ENCODE results near the gene TYW1.
"Not testable (repeated sequence)": the region's sequence is repeated elsewhere in the genome, so short reads cannot be mapped to it uniquely, and the experiment has no call there.

- TF ChIP-seq EZH2 (IDR thresholded peaks at IDR 0.05; ENCODE audit: borderline replicate concordance) = not testable (repeated sequence)
- TF ChIP-seq, protein P1, sequence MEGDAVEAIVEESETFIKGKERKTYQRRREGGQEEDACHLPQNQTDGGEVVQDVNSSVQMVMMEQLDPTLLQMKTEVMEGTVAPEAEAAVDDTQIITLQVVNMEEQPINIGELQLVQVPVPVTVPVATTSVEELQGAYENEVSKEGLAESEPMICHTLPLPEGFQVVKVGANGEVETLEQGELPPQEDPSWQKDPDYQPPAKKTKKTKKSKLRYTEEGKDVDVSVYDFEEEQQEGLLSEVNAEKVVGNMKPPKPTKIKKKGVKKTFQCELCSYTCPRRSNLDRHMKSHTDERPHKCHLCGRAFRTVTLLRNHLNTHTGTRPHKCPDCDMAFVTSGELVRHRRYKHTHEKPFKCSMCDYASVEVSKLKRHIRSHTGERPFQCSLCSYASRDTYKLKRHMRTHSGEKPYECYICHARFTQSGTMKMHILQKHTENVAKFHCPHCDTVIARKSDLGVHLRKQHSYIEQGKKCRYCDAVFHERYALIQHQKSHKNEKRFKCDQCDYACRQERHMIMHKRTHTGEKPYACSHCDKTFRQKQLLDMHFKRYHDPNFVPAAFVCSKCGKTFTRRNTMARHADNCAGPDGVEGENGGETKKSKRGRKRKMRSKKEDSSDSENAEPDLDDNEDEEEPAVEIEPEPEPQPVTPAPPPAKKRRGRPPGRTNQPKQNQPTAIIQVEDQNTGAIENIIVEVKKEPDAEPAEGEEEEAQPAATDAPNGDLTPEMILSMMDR (IDR thresholded peaks at IDR 0.05; ENCODE audit: poor library complexity) = not testable (repeated sequence)
Observed at GRCh38 chr7:67082880-67083279, 86.2 kb downstream of the TYW1 start.

All from hepatocyte (in vitro differentiated cells).